ENCODE measurements around the gene RHO. TPM values are rescaled to one million over a fixed set of nuclear protein-coding genes. Genes with fewer than 3 reads are reported as not detected.
"Not testable (repeated sequence)": the region's sequence is repeated elsewhere in the genome, so short reads cannot be mapped to it uniquely, and the experiment has no call there.

Gene RHO
- total RNA-seq, 1 experiment from 2014 or later: not detected

GRCh38 chr3:129490273-129490675 lies 38.2 kb upstream of the RHO start:
- no TSS peak for BruUV-seq (replicated peaks)
- no peak for TF ChIP-seq SIN3A (IDR thresholded peaks at IDR 0.05; ENCODE audit: low read depth)
- TF ChIP-seq SRF (IDR thresholded peaks at IDR 0.05; ENCODE audit: low read depth): no peak
- no peak for TF ChIP-seq ZNF274 (IDR thresholded peaks at IDR 0.05; ENCODE audit: low read depth, low read length)
- no peak for TF ChIP-seq EZH2 (IDR thresholded peaks at IDR 0.05)
- no peak for TF ChIP-seq CEBPB (IDR thresholded peaks at IDR 0.05; ENCODE audit: low read depth)
- TF ChIP-seq RAD21 (IDR thresholded peaks at IDR 0.05; ENCODE audit: low read depth): peak; percentile 95
- peak; percentile 55 for TF ChIP-seq YY1 (IDR thresholded peaks at IDR 0.05; ENCODE audit: extremely low read depth, insufficient replicate concordance, low read depth, low read length)
- TF ChIP-seq JUND (IDR thresholded peaks at IDR 0.05): no peak
- TF ChIP-seq REST (IDR thresholded peaks at IDR 0.05; ENCODE audit: low read depth): no peak
- TF ChIP-seq TCF7L2 (IDR thresholded peaks at IDR 0.05; ENCODE audit: borderline replicate concordance, extremely low read depth, insufficient read depth, insufficient read length): no peak
- TF ChIP-seq POLR2AphosphoS5 (IDR thresholded peaks at IDR 0.05; ENCODE audit: low read depth, low read length): no peak
- no peak for TF ChIP-seq SP1 (IDR thresholded peaks at IDR 0.05; ENCODE audit: low read depth)
- peak; percentile 84 to 87 (median 86) for TF ChIP-seq CTCF (IDR thresholded peaks at IDR 0.05 in 2 of 3, conservative IDR thresholded peaks at IDR 0.05 in 1 of 3; ENCODE audit: borderline replicate concordance in 1 of 3, insufficient read depth in 1 of 3, low read depth in 2 of 3, low read length in 2 of 3)
- no peak overlapping the region for H3K9ac ChIP-seq (ENCODE audit: low read length)
- H3K27me3 ChIP-seq (ENCODE audit: insufficient read depth, low read length): no peaks in the 10 kb centered on the region
- ChIA-PET POLR2A (no interaction called here), RAD21 (ENCODE audit: low non-redundant PET in 1 of 2, low total read pairs in 2 of 2, uncharacterized antibody in 2 of 2, unreplicated experiment in 2 of 2) (interaction anchor here (0.6 to 1.6 kb wide), 7 partner anchors 107 to 339 kb away, joined by 3 to 11 read pairs (median 5); no protein-coding TSS in a partner anchor), CTCF (interaction anchor here (0.7 to 1.7 kb wide), 21 partner anchors 11 to 608 kb away, joined by 3 to 33 read pairs (median 4); partner anchors contain the start of gene PLXND1)
- no peaks in the 10 kb centered on the region for H3K9me2 ChIP-seq (ENCODE audit: insufficient read depth)
- H3K9me3 ChIP-seq (ENCODE audit: control insufficient read depth in 1 of 2, insufficient read depth in 1 of 2, low read depth in 1 of 2, low read length in 2 of 2): no peaks in the 10 kb centered on the region
- peaks cover 3 to 19% of the 10 kb centered on the region in 2 experiments for H3K4me1 ChIP-seq (ENCODE audit: control insufficient read depth in 1 of 2, insufficient read depth in 2 of 2, low read length in 2 of 2)
- intact Hi-C loops (cut with micrococcal nuclease): loop anchor here (1.0 to 5.0 kb wide), 4 partner anchors 117 to 444 kb away; partner anchors contain the start of gene PLXND1
- no peak overlapping the region for H3K4me2 ChIP-seq (ENCODE audit: low read length)
- no peak overlapping the region for H3K4me3 ChIP-seq (replicated peaks in 1 of 2; ENCODE audit: low read depth in 1 of 2, low read length in 2 of 2)
- peak; percentile 49 for DNase-seq (ENCODE audit: low read depth, low spot score)
- no peaks in the 10 kb centered on the region for H3K36me3 ChIP-seq (ENCODE audit: control insufficient read depth in 1 of 2, insufficient read depth in 2 of 2, low read length in 2 of 2)
- peak; percentile 92 for ATAC-seq
- no peak overlapping the region for H2AFZ ChIP-seq (ENCODE audit: low read depth, low read length, poor library complexity, severe bottlenecking)
- no peaks in the 10 kb centered on the region for H4K20me1 ChIP-seq (ENCODE audit: insufficient read depth)
- no peaks in the 10 kb centered on the region for H3K79me2 ChIP-seq (ENCODE audit: insufficient read depth, low read length)
- H3K27ac ChIP-seq (ENCODE audit: low read depth, low read length): no peak overlapping the region

GRCh38 chr3:129491077-129491476 lies 37.4 kb upstream of the RHO start:
- DNase-seq (ENCODE audit: low read depth, low spot score); H3K9me3 ChIP-seq (ENCODE audit: control insufficient read depth in 1 of 2, insufficient read depth in 1 of 2, low read depth in 1 of 2, low read length in 2 of 2); POLR2A ChIA-PET; ATAC-seq; H3K27ac ChIP-seq (ENCODE audit: low read depth, low read length); H4K20me1 ChIP-seq (ENCODE audit: insufficient read depth); H3K9ac ChIP-seq (ENCODE audit: low read length); H3K4me2 ChIP-seq (ENCODE audit: low read length); H3K27me3 ChIP-seq (ENCODE audit: insufficient read depth, low read length); H3K4me3 ChIP-seq (replicated peaks in 1 of 2; ENCODE audit: low read depth in 1 of 2, low read length in 2 of 2); BruUV-seq (replicated peaks); H3K79me2 ChIP-seq (ENCODE audit: insufficient read depth, low read length); H3K9me2 ChIP-seq (ENCODE audit: insufficient read depth); H3K36me3 ChIP-seq (ENCODE audit: control insufficient read depth in 1 of 2, insufficient read depth in 2 of 2, low read length in 2 of 2); H2AFZ ChIP-seq (ENCODE audit: low read depth, low read length, poor library complexity, severe bottlenecking): not testable (repeated sequence)
- CTCF ChIA-PET: interaction anchor here (0.9 to 1.7 kb wide), 10 partner anchors 61 to 447 kb away, joined by 3 to 33 read pairs (median 6); no protein-coding TSS in a partner anchor
- RAD21 ChIA-PET (ENCODE audit: low non-redundant PET in 1 of 2, low total read pairs in 2 of 2, uncharacterized antibody in 2 of 2, unreplicated experiment in 2 of 2): interaction anchor here in 1 of 2 experiments (0.5 kb wide), 1 partner anchor 338 kb away, joined by 5 read pairs; no protein-coding TSS in a partner anchor
- peaks cover 9 to 25% of the 10 kb centered on the region in 2 experiments for H3K4me1 ChIP-seq (ENCODE audit: control insufficient read depth in 1 of 2, insufficient read depth in 2 of 2, low read length in 2 of 2)
- intact Hi-C loops (cut with micrococcal nuclease): loop anchor here (5.0 kb wide), 1 partner anchor 116 kb away; the partner anchor contains the start of gene PLXND1

Data from HCT116 (cell line).